Common myeloid progenitor, CD34-positive (primary cell): ENCODE measurements around the gene TCERG1.
A peak's percentile ranks its signal among the peaks of the same experiment; 100 is the strongest.

ENCODE experiments used
- CTCF ChIA-PET: fragments of 350-600 bp; sonication (Branson Sonifier 250); formaldehyde crosslinking; loops from one replicate; lab custom pipeline; 2021; ENCODE audit warnings: antibody characterized with exemption; lab: Charles Lee
- POLR2A ChIA-PET: fragments of 350-600 bp; sonication (Branson Sonifier 250); formaldehyde crosslinking; loops from one replicate; lab custom pipeline; 2021; ENCODE audit warnings: antibody characterized with exemption; lab: Charles Lee
- DNase-seq, 3 donors: peaks; one replicate each; pipeline versions ENCODE4 v3.0.0 to v3.0.0-alpha.2; 2013
- H3K27ac ChIP-seq, 2 experiments: 1 replicate in 1 of 2; 2 replicates in 1 of 2; pipeline ENCODE4 v1.7.0; 2013; ENCODE audit warnings: inconsistent platforms in 2 of 2, low read length in 2 of 2, mild to moderate bottlenecking in 2 of 2, low read depth in 1 of 2, moderate library complexity in 1 of 2; ENCODE audit not compliant: severe bottlenecking in 2 of 2, insufficient read depth in 1 of 2, poor library complexity in 1 of 2
- H3K27me3 ChIP-seq, 5 experiments: replicated peaks in 2 of 5; 1 replicate in 3 of 5; 2 replicates in 2 of 5; pipeline versions ENCODE4 v1.6.1 to v1.7.0; 2013; ENCODE audit warnings: low read length in 4 of 5, mild to moderate bottlenecking in 2 of 5, moderate library complexity in 2 of 5, inconsistent platforms in 1 of 5; ENCODE audit not compliant: insufficient read depth in 5 of 5, control insufficient read depth in 4 of 5
- H3K36me3 ChIP-seq, 4 experiments: 1 replicate in 2 of 4; 2 replicates in 2 of 4; pipeline versions ENCODE4 v1.6.1 to v1.7.0; 2013; ENCODE audit warnings: low read length in 3 of 4, control low read depth in 1 of 4, mild to moderate bottlenecking in 1 of 4; ENCODE audit not compliant: control insufficient read depth in 4 of 4, insufficient read depth in 4 of 4
- H3K4me1 ChIP-seq, 4 experiments: 1 replicate in 3 of 4; 2 replicates in 1 of 4; pipeline versions ENCODE4 v1.6.1 to v1.7.1; 2013; ENCODE audit warnings: low read length in 3 of 4, mild to moderate bottlenecking in 3 of 4, control low read depth in 1 of 4, inconsistent platforms in 1 of 4, moderate library complexity in 1 of 4; ENCODE audit not compliant: control insufficient read depth in 4 of 4, insufficient read depth in 4 of 4; ENCODE audit errors: control extremely low read depth in 1 of 4
- H3K4me3 ChIP-seq, 7 experiments: 1 replicate in 4 of 7; 2 replicates in 3 of 7; pipeline versions ENCODE4 v1.5.1 to v1.7.0; 2013; ENCODE audit warnings: mild to moderate bottlenecking in 7 of 7, low read length in 6 of 7, moderate library complexity in 6 of 7, inconsistent platforms in 2 of 7, low read depth in 2 of 7, control low read depth in 1 of 7; ENCODE audit not compliant: insufficient read depth in 4 of 7, control insufficient read depth in 1 of 7; ENCODE audit errors: extremely low read depth in 1 of 7
- H3K9me3 ChIP-seq, 5 experiments: 1 replicate in 4 of 5; 2 replicates in 1 of 5; pipeline versions ENCODE4 v1.6.1 to v1.7.1; 2013; ENCODE audit warnings: low read length in 4 of 5, mild to moderate bottlenecking in 2 of 5, inconsistent platforms in 1 of 5, low read depth in 1 of 5, moderate library complexity in 1 of 5; ENCODE audit not compliant: control insufficient read depth in 4 of 5, insufficient read depth in 2 of 5; ENCODE audit errors: control extremely low read depth in 1 of 5
- WGBS: methylation state at CpG from one replicate; pipeline ENCODE4 v1.1.5; 2013; ENCODE audit not compliant: insufficient coverage; 5-methylcytosine and 5-hydroxymethylcytosine counted together

TCERG1 gene

GRCh38 chr5:146513462-146513861 is 66.3 kb downstream of the TCERG1 start:
- Histone ChIP-seq H3K27me3 (no peaks in the 10 kb centered on the region), H3K36me3 (peaks cover 11 to 38% (median 24%) of the 10 kb centered on the region in 4 experiments), H3K4me1 (peaks cover 0 to 4% (median 0%) of the 10 kb centered on the region in 4 experiments), H3K4me3 (no peak overlapping the region), H3K27ac (no peak overlapping the region), H3K9me3 (no peaks in the 10 kb centered on the region)
- DNase-seq, result no peak
- POLR2A ChIA-PET, result no interaction called here
- WGBS, result 100% methylated on average over 1 of the region's 2 CpGs
- CTCF ChIA-PET, result interaction anchor here (0.7 to 1.0 kb wide), 2 partner anchors 8 to 15 kb away, joined by 3 to 4 read pairs; no protein-coding TSS in a partner anchor

- Histone ChIP-seq H3K27ac (no peak overlapping the region), H3K36me3 (peaks cover 7 to 28% (median 17%) of the 10 kb centered on the region in 4 experiments), H3K4me1 (peaks cover 0 to 4% (median 0%) of the 10 kb centered on the region in 4 experiments), H3K4me3 (no peak overlapping the region), H3K9me3 (no peaks in the 10 kb centered on the region), H3K27me3 (no peaks in the 10 kb centered on the region)
- WGBS, result 100% methylated on average over 1 of the region's 1 CpG
- CTCF ChIA-PET, result interaction anchor here (2.3 kb wide), 1 partner anchor 12 kb away, joined by 5 read pairs; no protein-coding TSS in a partner anchor
- POLR2A ChIA-PET, result no interaction called here
- no peak for DNase-seq
Observed at GRCh38 chr5:146514575-146514974, 67.4 kb downstream of the TCERG1 start.

- peaks cover 2 to 17% (median 11%) of the 10 kb centered on the region in 4 experiments for H3K36me3 ChIP-seq
- H3K9me3 ChIP-seq, result no peaks in the 10 kb centered on the region
- CTCF ChIA-PET, result interaction anchor here (1.4 to 2.3 kb wide), 3 partner anchors 11 to 18 kb away, joined by 5 to 7 read pairs (median 5); no protein-coding TSS in a partner anchor
- WGBS, result 92% methylated on average over 8 of the region's 10 CpGs
- no peaks in the 10 kb centered on the region for H3K27me3 ChIP-seq
- no peak for DNase-seq
- POLR2A ChIA-PET, result no interaction called here
- H3K4me3 ChIP-seq, result no peak overlapping the region
- H3K4me1 ChIP-seq, result peaks cover 0 to 4% (median 0%) of the 10 kb centered on the region in 4 experiments
- no peak overlapping the region for H3K27ac ChIP-seq
Observed at GRCh38 chr5:146515473-146516150, 68.5 kb downstream of the TCERG1 start.

DNA sequence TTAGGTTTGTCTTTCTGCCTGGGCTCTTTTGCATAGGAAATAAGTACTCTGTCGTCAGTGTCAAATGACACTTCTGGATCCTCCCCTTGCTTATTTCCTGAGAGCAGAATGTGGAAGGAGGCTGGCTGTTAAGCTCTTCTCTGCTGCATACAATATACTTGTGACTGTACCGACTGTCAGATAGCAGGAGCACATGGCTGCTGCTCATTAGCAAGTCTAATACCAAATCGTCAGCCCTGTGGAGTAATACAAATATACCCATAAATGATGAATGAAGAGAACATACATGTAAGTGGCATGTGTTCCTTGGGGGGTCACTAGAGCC is 69.0 kb downstream of the TCERG1 start, which contains the start of gene GPR151:
TSS of gene GPR151 (minus strand) at position 40 of the 325 bp plus-strand sequence. CDS start 77 bp downstream, outside the sequence.
- H3K4me1 ChIP-seq, result peaks cover 0 to 4% (median 0%) of the 10 kb centered on the region in 4 experiments
- H3K36me3 ChIP-seq, result peaks cover 0 to 12% (median 7%) of the 10 kb centered on the region in 4 experiments
- ChIA-PET CTCF (interaction anchor here (1.4 to 2.3 kb wide), 4 partner anchors 11 to 18 kb away, joined by 3 to 7 read pairs (median 5); no protein-coding TSS in a partner anchor), POLR2A (no interaction called here)
- DNase-seq, result peak in 2 of 3 donors; percentile 13 to 24
- WGBS, result 25% methylated on average over 1 of the region's 3 CpGs
- no peaks in the 10 kb centered on the region for H3K27me3 ChIP-seq
- no peak within 1 kb of the TSS for H3K27ac ChIP-seq
- H3K4me3 ChIP-seq, result no peak within 1 kb of the TSS
- no peaks in the 10 kb centered on the region for H3K9me3 ChIP-seq

DNA sequence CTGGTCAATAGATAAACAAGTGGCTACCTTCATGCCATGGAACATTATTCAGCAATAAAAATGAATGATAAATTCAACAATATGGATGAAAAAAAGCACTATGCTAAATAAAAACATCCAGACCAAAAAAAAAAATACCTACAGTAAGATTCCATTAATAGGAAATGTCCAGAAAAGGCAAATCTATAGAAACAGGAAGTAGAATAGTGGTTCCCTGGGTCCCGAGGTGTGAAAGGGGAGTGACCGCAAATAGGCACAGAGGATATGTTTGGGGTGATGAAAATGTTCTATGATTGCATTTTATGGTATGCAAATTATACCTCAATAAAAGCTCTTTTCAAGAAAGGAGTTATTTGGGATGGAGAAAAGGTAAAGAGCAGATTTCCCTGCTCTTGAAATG is 72.4 kb downstream of the TCERG1 start:
- Histone ChIP-seq H3K27me3 (peaks cover 0 to 4% (median 0%) of the 10 kb centered on the region in 5 experiments), H3K9me3 (no peaks in the 10 kb centered on the region), H3K36me3 (no peaks in the 10 kb centered on the region), H3K27ac (no peak overlapping the region), H3K4me3 (no peak overlapping the region), H3K4me1 (peaks cover 0 to 4% (median 0%) of the 10 kb centered on the region in 4 experiments)
- CTCF ChIA-PET, result interaction anchor here (1.9 to 3.7 kb wide), 2 partner anchors 13 to 23 kb away, joined by 4 to 30 read pairs; no protein-coding TSS in a partner anchor
- POLR2A ChIA-PET, result no interaction called here
- no peak for DNase-seq
- WGBS, result no CpG with 5 or more reads among the region's 2 CpGs

DNA sequence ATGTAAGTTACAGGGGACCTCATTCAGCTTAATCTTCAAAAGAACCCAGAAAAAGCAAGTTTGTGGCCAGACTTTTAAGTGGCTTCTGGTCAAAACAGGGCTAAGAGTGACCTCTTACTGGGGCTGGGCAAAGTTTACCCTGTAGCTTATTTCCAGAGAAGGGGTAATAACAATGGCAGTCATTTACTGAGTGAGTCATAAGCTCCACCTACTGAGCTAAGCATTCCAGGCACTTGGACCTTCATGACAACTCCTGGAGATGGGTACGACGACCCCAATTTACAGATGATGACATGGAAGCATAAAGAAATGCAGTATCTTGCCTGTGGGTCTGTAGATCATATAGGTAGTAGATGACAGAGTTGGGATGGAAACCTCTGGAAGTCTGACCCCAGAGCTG is 73.6 kb downstream of the TCERG1 start:
- H3K27me3 ChIP-seq, result peaks cover 0 to 4% (median 0%) of the 10 kb centered on the region in 5 experiments
- ChIA-PET CTCF (interaction anchor here (1.5 to 3.7 kb wide), 3 partner anchors 8 to 22 kb away, joined by 4 to 30 read pairs (median 4); no protein-coding TSS in a partner anchor), POLR2A (interaction anchor here (0.6 kb wide), 1 partner anchor 852 kb away, joined by 3 read pairs; no protein-coding TSS in a partner anchor)
- H3K27ac ChIP-seq, result no peak overlapping the region
- no CpG with 5 or more reads among the region's 2 CpGs for WGBS
- no peak overlapping the region for H3K4me3 ChIP-seq
- DNase-seq, result no peak
- H3K9me3 ChIP-seq, result no peaks in the 10 kb centered on the region
- H3K36me3 ChIP-seq, result no peaks in the 10 kb centered on the region
- peaks cover 0 to 4% (median 0%) of the 10 kb centered on the region in 4 experiments for H3K4me1 ChIP-seq
